Right renal pelvis (tissue), 4 donors: ENCODE measurements around the gene OXA1L. TPM values are rescaled to one million over a fixed set of nuclear protein-coding genes. Genes with fewer than 3 reads are reported as not detected.

Source experiments
- polyA plus RNA-seq, 4 donors: library from polyadenylated mRNA; unstranded; fragments of 120-200 nt; gene quantifications; one replicate each; pipeline ENCODE4 v1.2.1, GENCODE V29; 2013; ENCODE audit not compliant: insufficient read length in 4 of 4

The OXA1L gene
- polyA plus RNA-seq, 4 donors: 131 to 150 (median 139) TPM

Other genes starting within 250 kb of the OXA1L start
- 100 to 1,000 TPM; 267 to 301 (median 285) TPM for gene DAD1, start 177.5 kb upstream of the OXA1L start, polyA plus RNA-seq
- 10 to 100 TPM; 46.6 to 57.1 (median 52.7) TPM for gene ABHD4, start 168.4 kb upstream of the OXA1L start, polyA plus RNA-seq
- under 1 TPM; 0.07 to 0.34 (median 0.17) TPM for gene OR6J1, start 122.3 kb upstream of the OXA1L start, polyA plus RNA-seq
- gene SLC7A7, start 48.7 kb downstream of the OXA1L start, polyA plus RNA-seq: 100 to 1,000 TPM in 3 of 4 donors, 10 to 100 TPM in 1; 95.3 to 132 (median 105) TPM
- 10 to 100 TPM; 73.5 to 91.2 (median 79.6) TPM for gene MRPL52, start 63.2 kb downstream of the OXA1L start, polyA plus RNA-seq
- 100 to 1,000 TPM; 147 to 172 (median 165) TPM for gene MMP14, start 69.9 kb downstream of the OXA1L start, polyA plus RNA-seq
- 100 to 1,000 TPM in 1 of 4 donors, 10 to 100 TPM in 3; 83.8 to 104 (median 90.0) TPM for gene LRP10, start 105.1 kb downstream of the OXA1L start, polyA plus RNA-seq
- gene REM2, start 116.5 kb downstream of the OXA1L start, polyA plus RNA-seq: 1 to 10 TPM; 1.1 to 1.7 (median 1.3) TPM
- 100 to 1,000 TPM; 114 to 126 (median 122) TPM for gene RBM23, start 152.5 kb downstream of the OXA1L start, polyA plus RNA-seq
- gene PRMT5, start 162.7 kb downstream of the OXA1L start, polyA plus RNA-seq: 100 to 1,000 TPM; 134 to 151 (median 144) TPM
- 10 to 100 TPM; 50.3 to 57.8 (median 52.7) TPM for gene HAUS4, start 190.4 kb downstream of the OXA1L start, polyA plus RNA-seq
- 10 to 100 TPM; 72.6 to 92.4 (median 81.5) TPM for gene AJUBA, start 215.9 kb downstream of the OXA1L start, polyA plus RNA-seq
- 10 to 100 TPM; 16.9 to 20.4 (median 18.8) TPM for gene C14orf93, start 243.5 kb downstream of the OXA1L start, polyA plus RNA-seq